Activated T-helper 1 cell treated with anti-CD3 and anti-CD28 coated beads, Interleukin-12 subunit alpha, Interleukin-12 subunit beta, Interleukin-2, Interleukin-4 antibody, amounts not matched to agents 30 ng/mL and 10 ng/mL and 1 ng/mL, durations not matched to agents 14 hours and 24 hours and 36 hours (primary cell): ENCODE results near the gene CACNA1D. TPM values are rescaled to one million over a fixed set of nuclear protein-coding genes. Genes with fewer than 3 reads are reported as not detected.

Experiments used
- DNase-seq: peaks from one replicate; pipeline ENCODE4 v3.0.0; 2021; ENCODE audit warnings: low spot score
- H3K27ac Mint-ChIP-seq: one replicate; pipeline ENCODE4 v1.8.0; 2021; ENCODE audit warnings: mild to moderate bottlenecking, mixed read lengths
- H3K27me3 Mint-ChIP-seq: one replicate; pipeline ENCODE4 v1.8.0; 2022; ENCODE audit warnings: mild to moderate bottlenecking, moderate library complexity, mixed read lengths; ENCODE audit not compliant: insufficient read depth
- H3K36me3 Mint-ChIP-seq: one replicate; pipeline ENCODE4 v1.8.0; 2021; ENCODE audit warnings: low read depth, mixed read lengths
- H3K4me1 Mint-ChIP-seq: one replicate; pipeline ENCODE4 v1.8.0; 2021; ENCODE audit warnings: low read depth, mixed read lengths
- H3K4me3 Mint-ChIP-seq: one replicate; pipeline ENCODE4 v1.8.0; 2021; ENCODE audit warnings: mild to moderate bottlenecking, moderate library complexity, mixed read lengths
- H3K9me3 Mint-ChIP-seq: one replicate; pipeline ENCODE4 v1.8.0; 2021; ENCODE audit warnings: mixed read lengths
- intact Hi-C: fragments of 100-400 bp; cut with micrococcal nuclease; formaldehyde crosslinking; loops from one replicate; pipeline ENCODE4 v1.15.1; 2024
- total RNA-seq: library from RNA; stranded (reverse); gene quantifications from 2 replicates; pipeline ENCODE4 v1.2.3, GENCODE V29; 2022

The CACNA1D gene
- total RNA-seq, 1 donor from 2014 or later, result 0.65 TPM

- DNase-seq, result no peak
- Mint-ChIP-seq H3K4me3 (no peak overlapping the region), H3K4me1 (no peaks in the 10 kb centered on the region), H3K36me3 (no peaks in the 10 kb centered on the region), H3K9me3 (no peaks in the 10 kb centered on the region), H3K27me3 (peaks cover 43% of the 10 kb centered on the region), H3K27ac (no peak overlapping the region)
- intact Hi-C loops, result no loop called here
Observed at GRCh38 chr3:53500165-53500777, 5.9 kb downstream of the CACNA1D start.

- Mint-ChIP-seq H3K4me3 (no peak overlapping the region), H3K27me3 (peaks cover 38% of the 10 kb centered on the region), H3K36me3 (no peaks in the 10 kb centered on the region), H3K27ac (no peak overlapping the region), H3K4me1 (no peaks in the 10 kb centered on the region), H3K9me3 (no peaks in the 10 kb centered on the region)
- no peak for DNase-seq
- intact Hi-C loops, result no loop called here
Observed at GRCh38 chr3:53501178-53501577, 6.8 kb downstream of the CACNA1D start.

GRCh38 chr3:53502737-53503136 lies 8.3 kb downstream of the CACNA1D start:
- peaks cover 23% of the 10 kb centered on the region for H3K27me3 Mint-ChIP-seq
- no peak overlapping the region for H3K27ac Mint-ChIP-seq
- intact Hi-C loops, result no loop called here
- no peak for DNase-seq
- no peak overlapping the region for H3K4me3 Mint-ChIP-seq
- no peaks in the 10 kb centered on the region for H3K4me1 Mint-ChIP-seq
- no peaks in the 10 kb centered on the region for H3K36me3 Mint-ChIP-seq
- no peaks in the 10 kb centered on the region for H3K9me3 Mint-ChIP-seq

- H3K27me3 Mint-ChIP-seq, result peaks cover 18% of the 10 kb centered on the region
- no peaks in the 10 kb centered on the region for H3K36me3 Mint-ChIP-seq
- intact Hi-C loops, result no loop called here
Observed at GRCh38 chr3:53503195-53503594, 8.8 kb downstream of the CACNA1D start.

GRCh38 chr3:53506110-53506762 lies 11.8 kb downstream of the CACNA1D start:
- Mint-ChIP-seq H3K36me3 (no peaks in the 10 kb centered on the region), H3K27me3 (peaks cover 10% of the 10 kb centered on the region), H3K4me1 (no peaks in the 10 kb centered on the region), H3K9me3 (no peaks in the 10 kb centered on the region), H3K27ac (no peak overlapping the region), H3K4me3 (no peak overlapping the region)
- intact Hi-C loops, result no loop called here
- no peak for DNase-seq

More at GRCh38 chr3:53503195-53503594, 8.8 kb downstream of the CACNA1D start:
- no peak overlapping the region for H3K4me3 Mint-ChIP-seq
- no peaks in the 10 kb centered on the region for H3K4me1 Mint-ChIP-seq
- no peak for DNase-seq
- no peak overlapping the region for H3K27ac Mint-ChIP-seq
- H3K9me3 Mint-ChIP-seq, result no peaks in the 10 kb centered on the region

GRCh38 chr3:53506763-53507145 lies 12.3 kb downstream of the CACNA1D start:
- no peak for DNase-seq
- H3K4me1 Mint-ChIP-seq, result no peaks in the 10 kb centered on the region

GRCh38 chr3:53509494-53509893 lies 15.1 kb downstream of the CACNA1D start:
- H3K4me3 Mint-ChIP-seq, result no peak overlapping the region
- no peaks in the 10 kb centered on the region for H3K9me3 Mint-ChIP-seq
- DNase-seq, result no peak
- peaks cover 8% of the 10 kb centered on the region for H3K27me3 Mint-ChIP-seq
- no peak overlapping the region for H3K27ac Mint-ChIP-seq
- intact Hi-C loops, result no loop called here
- H3K36me3 Mint-ChIP-seq, result no peaks in the 10 kb centered on the region
- H3K4me1 Mint-ChIP-seq, result no peaks in the 10 kb centered on the region

More at GRCh38 chr3:53506763-53507145, 12.3 kb downstream of the CACNA1D start:
- Mint-ChIP-seq H3K4me3 (no peak overlapping the region), H3K27ac (no peak overlapping the region), H3K9me3 (no peaks in the 10 kb centered on the region), H3K27me3 (peaks cover 10% of the 10 kb centered on the region), H3K36me3 (no peaks in the 10 kb centered on the region)
- intact Hi-C loops, result no loop called here

- H3K4me1 Mint-ChIP-seq, result no peaks in the 10 kb centered on the region
- H3K9me3 Mint-ChIP-seq, result no peaks in the 10 kb centered on the region
- peaks cover 8% of the 10 kb centered on the region for H3K27me3 Mint-ChIP-seq
- DNase-seq, result no peak
- H3K27ac Mint-ChIP-seq, result no peak overlapping the region
- intact Hi-C loops, result loop anchor here (10.0 kb wide), 1 partner anchor 136 kb away; no protein-coding TSS in a partner anchor
- H3K36me3 Mint-ChIP-seq, result no peaks in the 10 kb centered on the region
- H3K4me3 Mint-ChIP-seq, result no peak overlapping the region
Observed at GRCh38 chr3:53510508-53510907, 16.1 kb downstream of the CACNA1D start.

- Mint-ChIP-seq H3K27me3 (peaks cover 6% of the 10 kb centered on the region), H3K9me3 (no peaks in the 10 kb centered on the region), H3K27ac (no peak overlapping the region), H3K36me3 (no peaks in the 10 kb centered on the region), H3K4me1 (no peaks in the 10 kb centered on the region), H3K4me3 (no peak overlapping the region)
- intact Hi-C loops, result loop anchor here (10.0 kb wide), 1 partner anchor 136 kb away; no protein-coding TSS in a partner anchor
- DNase-seq, result no peak
Observed at GRCh38 chr3:53511246-53511645, 16.8 kb downstream of the CACNA1D start.

GRCh38 chr3:53513556-53514190 lies 19.3 kb downstream of the CACNA1D start:
- Mint-ChIP-seq H3K27me3 (peaks cover 7% of the 10 kb centered on the region), H3K36me3 (no peaks in the 10 kb centered on the region), H3K9me3 (no peaks in the 10 kb centered on the region), H3K4me3 (no peak overlapping the region), H3K4me1 (no peaks in the 10 kb centered on the region), H3K27ac (no peak overlapping the region)
- DNase-seq, result no peak
- intact Hi-C loops, result loop anchor here (10.0 kb wide), 1 partner anchor 139 kb away; no protein-coding TSS in a partner anchor

- no peak for DNase-seq
- Mint-ChIP-seq H3K36me3 (no peaks in the 10 kb centered on the region), H3K27me3 (peaks cover 3% of the 10 kb centered on the region), H3K4me3 (no peak overlapping the region), H3K4me1 (no peaks in the 10 kb centered on the region), H3K27ac (no peak overlapping the region), H3K9me3 (no peaks in the 10 kb centered on the region)
- intact Hi-C loops, result loop anchor here (10.0 kb wide), 1 partner anchor 142 kb away; no protein-coding TSS in a partner anchor
Observed at GRCh38 chr3:53516339-53516738, 21.9 kb downstream of the CACNA1D start.

- Mint-ChIP-seq H3K27ac (no peak overlapping the region), H3K9me3 (no peaks in the 10 kb centered on the region), H3K4me3 (no peak overlapping the region), H3K4me1 (no peaks in the 10 kb centered on the region), H3K36me3 (no peaks in the 10 kb centered on the region), H3K27me3 (peaks cover 2% of the 10 kb centered on the region)
- no peak for DNase-seq
- intact Hi-C loops, result loop anchor here (10.0 kb wide), 1 partner anchor 144 kb away; no protein-coding TSS in a partner anchor
Observed at GRCh38 chr3:53518495-53518981, 24.1 kb downstream of the CACNA1D start.
